Measurements from ENCODE around the gene WWOX.

The WWOX gene

DNA sequence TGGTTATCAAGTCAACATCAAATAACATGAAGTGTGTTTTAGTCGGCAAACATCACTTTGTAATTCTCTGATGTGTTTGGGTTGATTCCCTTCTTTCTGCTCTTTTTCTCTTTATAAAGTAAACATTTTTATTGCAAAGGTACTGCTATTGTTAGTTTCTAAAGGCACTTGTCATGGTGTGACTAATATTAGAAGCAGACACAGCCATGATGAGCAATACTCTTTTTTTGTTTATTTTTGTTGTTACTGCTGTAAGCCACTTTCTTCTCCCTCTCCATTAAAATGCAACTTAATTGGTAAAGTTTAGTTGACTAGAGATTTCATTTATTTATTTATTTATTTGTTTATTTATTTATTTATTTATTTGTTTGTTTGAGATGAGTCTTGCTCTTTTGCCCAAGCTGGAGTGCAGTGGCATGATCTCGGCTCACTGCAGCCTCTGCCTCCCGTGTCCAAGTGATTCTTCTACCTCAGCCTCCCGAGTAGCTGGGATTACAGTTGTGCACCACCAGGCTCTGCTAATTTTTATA is 424.7 kb downstream of the WWOX start:
- no peak overlapping the region for H3K4me3 ChIP-seq (ENCODE audit: low read depth, low read length)
- DNase-seq (ENCODE audit: low read depth), result peak; percentile 23
- TF ChIP-seq, protein P1, sequence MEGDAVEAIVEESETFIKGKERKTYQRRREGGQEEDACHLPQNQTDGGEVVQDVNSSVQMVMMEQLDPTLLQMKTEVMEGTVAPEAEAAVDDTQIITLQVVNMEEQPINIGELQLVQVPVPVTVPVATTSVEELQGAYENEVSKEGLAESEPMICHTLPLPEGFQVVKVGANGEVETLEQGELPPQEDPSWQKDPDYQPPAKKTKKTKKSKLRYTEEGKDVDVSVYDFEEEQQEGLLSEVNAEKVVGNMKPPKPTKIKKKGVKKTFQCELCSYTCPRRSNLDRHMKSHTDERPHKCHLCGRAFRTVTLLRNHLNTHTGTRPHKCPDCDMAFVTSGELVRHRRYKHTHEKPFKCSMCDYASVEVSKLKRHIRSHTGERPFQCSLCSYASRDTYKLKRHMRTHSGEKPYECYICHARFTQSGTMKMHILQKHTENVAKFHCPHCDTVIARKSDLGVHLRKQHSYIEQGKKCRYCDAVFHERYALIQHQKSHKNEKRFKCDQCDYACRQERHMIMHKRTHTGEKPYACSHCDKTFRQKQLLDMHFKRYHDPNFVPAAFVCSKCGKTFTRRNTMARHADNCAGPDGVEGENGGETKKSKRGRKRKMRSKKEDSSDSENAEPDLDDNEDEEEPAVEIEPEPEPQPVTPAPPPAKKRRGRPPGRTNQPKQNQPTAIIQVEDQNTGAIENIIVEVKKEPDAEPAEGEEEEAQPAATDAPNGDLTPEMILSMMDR (IDR thresholded peaks at IDR 0.05; ENCODE audit: control insufficient read depth, extremely low read depth, insufficient read depth), result no peak

DNA sequence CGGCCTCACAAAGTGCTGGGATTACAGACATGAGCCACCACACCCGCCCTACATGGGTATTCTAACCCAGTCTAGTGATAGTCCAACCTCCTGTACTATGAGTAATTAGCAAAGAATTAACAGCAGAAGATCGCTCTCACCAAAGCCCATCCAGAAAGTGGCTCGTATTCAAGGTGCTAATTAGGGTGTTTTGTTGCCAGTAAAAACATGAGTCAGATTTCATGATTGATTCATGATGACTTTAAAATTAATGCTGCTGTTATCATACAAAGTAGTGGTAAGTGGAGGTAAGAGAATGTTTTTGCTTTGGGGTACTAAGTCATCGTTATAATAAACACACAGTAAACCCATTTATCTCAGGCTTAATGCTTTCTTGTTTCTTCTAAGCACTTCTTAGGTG is 428.8 kb downstream of the WWOX start:
- H3K4me3 ChIP-seq (ENCODE audit: low read depth, low read length), result no peak overlapping the region
- TF ChIP-seq, protein P1 (IDR thresholded peaks at IDR 0.05; ENCODE audit: control insufficient read depth, extremely low read depth, insufficient read depth), result no peak
- DNase-seq (ENCODE audit: low read depth), result no peak

DNA sequence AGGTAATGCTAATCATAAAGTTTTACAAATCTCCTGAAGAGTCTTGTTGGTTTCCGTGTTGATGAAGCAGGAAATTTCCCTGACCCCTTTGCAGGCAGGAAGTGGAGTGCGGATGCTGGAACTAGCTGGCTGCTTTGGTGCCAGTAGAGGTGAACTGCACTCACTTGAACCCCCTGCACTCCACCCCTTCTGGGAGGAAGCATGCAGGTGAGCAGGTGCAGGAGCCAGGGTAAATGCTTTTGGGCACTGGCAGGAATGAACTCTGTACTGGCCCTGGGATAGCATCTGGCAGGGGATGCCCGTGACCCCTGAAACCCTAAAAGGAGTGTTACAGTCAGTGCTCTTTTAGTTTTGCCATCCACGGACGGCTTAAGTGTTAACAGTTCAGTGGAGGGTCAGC is 430.4 kb downstream of the WWOX start:
- no peak for DNase-seq (ENCODE audit: low read depth)
- no peak overlapping the region for H3K4me3 ChIP-seq (ENCODE audit: low read depth, low read length)
- TF ChIP-seq, protein P1 (IDR thresholded peaks at IDR 0.05; ENCODE audit: control insufficient read depth, extremely low read depth, insufficient read depth), result no peak

DNA sequence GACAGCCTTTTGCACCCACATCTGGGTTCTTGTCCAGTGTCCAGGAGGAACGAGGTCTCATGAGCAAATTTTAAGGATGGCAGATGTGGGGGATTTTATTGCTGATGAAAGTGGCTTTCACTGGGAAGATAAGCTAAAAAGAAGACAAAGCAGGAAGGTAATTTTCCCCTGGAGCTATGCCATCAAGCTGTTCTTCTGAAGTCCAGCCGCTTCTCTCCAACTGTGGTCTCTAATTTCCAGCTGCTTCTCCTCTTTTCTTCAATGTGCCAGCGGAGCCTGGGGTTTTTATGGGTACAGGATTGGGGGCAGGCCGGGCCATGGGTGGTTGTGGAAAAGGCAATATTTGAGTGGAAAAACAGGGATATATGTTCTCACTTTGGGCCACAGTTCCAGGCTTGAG is 430.8 kb downstream of the WWOX start:
- DNase-seq (ENCODE audit: low read depth), result no peak
- TF ChIP-seq, protein P1 (IDR thresholded peaks at IDR 0.05; ENCODE audit: control insufficient read depth, extremely low read depth, insufficient read depth), result no peak
- no peak overlapping the region for H3K4me3 ChIP-seq (ENCODE audit: low read depth, low read length)

DNA sequence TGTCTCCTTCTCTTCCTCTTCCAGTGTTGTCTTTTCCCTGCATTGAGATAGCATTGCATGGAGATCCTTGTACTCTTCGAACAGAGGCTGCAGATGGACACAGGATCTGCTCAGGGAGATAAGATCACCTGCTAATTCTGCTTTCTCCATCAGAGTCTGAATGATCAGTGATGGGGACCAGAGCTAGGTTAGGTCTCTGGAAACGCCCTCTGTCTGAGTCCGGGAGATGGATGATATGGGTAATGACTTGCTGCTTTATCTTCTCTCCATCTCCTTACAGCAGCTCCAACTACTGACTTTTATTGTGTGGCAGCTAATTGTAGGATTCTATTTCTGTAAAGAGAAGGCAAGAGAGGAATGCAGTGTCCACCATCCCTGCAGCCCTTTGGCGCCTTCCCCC is 435.6 kb downstream of the WWOX start:
- TF ChIP-seq, protein P1 (IDR thresholded peaks at IDR 0.05; ENCODE audit: control insufficient read depth, extremely low read depth, insufficient read depth), result no peak
- H3K4me3 ChIP-seq (ENCODE audit: low read depth, low read length), result no peak overlapping the region
- no peak for DNase-seq (ENCODE audit: low read depth)

DNA sequence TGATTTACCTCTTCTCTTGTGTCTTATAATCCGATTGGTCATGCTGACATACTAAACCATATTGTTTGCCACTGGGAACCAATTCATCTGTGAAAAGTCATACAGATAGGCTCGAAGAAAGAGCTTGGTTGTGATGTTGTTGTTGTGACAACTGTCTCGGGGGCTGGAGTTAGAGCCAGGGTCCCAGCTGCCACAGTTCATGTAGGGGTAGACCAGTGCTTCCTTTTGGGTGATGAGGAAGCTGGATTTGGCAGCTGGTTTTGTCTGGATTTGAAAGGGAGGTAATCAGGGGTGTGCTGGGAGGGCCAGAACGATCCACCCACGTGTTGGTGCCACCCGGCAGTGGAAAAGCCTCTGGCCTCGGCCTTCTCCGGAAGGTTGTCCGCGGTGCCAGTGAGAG is 438.1 kb downstream of the WWOX start:
- DNase-seq (ENCODE audit: low read depth), result no peak
- TF ChIP-seq, protein P1 (IDR thresholded peaks at IDR 0.05; ENCODE audit: control insufficient read depth, extremely low read depth, insufficient read depth), result no peak
- no peak overlapping the region for H3K4me3 ChIP-seq (ENCODE audit: low read depth, low read length)

DNA sequence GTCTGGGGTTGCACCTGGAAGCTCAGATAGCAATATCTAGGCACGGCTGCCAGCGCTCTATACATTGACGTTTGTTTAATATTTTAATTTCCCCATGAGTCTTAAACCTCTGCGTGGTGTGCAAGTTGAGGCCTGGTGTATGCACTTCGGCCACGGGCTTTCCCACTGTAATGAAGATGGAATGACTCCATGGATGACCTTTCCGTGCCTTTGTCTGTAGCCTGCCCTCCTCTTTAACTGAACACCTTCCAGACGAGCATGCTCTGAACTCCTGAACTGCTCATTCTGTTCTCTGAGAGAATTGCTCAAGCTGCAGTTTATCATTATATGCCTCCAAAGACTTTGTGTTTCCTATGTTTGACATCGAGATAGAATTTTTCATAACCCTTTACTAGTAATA is 438.8 kb downstream of the WWOX start:
- DNase-seq (ENCODE audit: low read depth), result no peak
- TF ChIP-seq, protein P1 (IDR thresholded peaks at IDR 0.05; ENCODE audit: control insufficient read depth, extremely low read depth, insufficient read depth), result no peak
- H3K4me3 ChIP-seq (ENCODE audit: low read depth, low read length), result no peak overlapping the region

All from LNCaP clone FGC (cell line).